ENCODE measurements around the gene PKNOX2. TPM values are rescaled to one million over a fixed set of nuclear protein-coding genes. Genes with fewer than 3 reads are reported as not detected.

The PKNOX2 gene
- total and polyA plus RNA-seq, 2 of the 4 experiments (the other 2 are of a cell fraction), result 0.72 to 2.3 TPM

GRCh38 chr11:125304136-125304535 lies 139.6 kb downstream of the PKNOX2 start:
- Histone ChIP-seq H3K23ac (ENCODE audit: low read depth, low read length) (no peak overlapping the region), H2BK15ac (ENCODE audit: low read depth, low read length) (no peak overlapping the region), H2BK20ac (ENCODE audit: low read depth, low read length) (no peak overlapping the region), H3K9ac (ENCODE audit: low read depth, low read length) (no peak overlapping the region), H3K4ac (ENCODE audit: low read depth, low read length) (no peak overlapping the region), H2AK9ac (replicated peaks; ENCODE audit: low read depth, low read length, poor library complexity) (no peak overlapping the region), H3K36me3 (ENCODE audit: control insufficient read depth, insufficient read depth, low read length) (no peaks in the 10 kb centered on the region), H4K20me1 (ENCODE audit: insufficient read depth, low read length) (no peaks in the 10 kb centered on the region), H3K18ac (ENCODE audit: low read depth, low read length) (no peak overlapping the region), H3K27ac (ENCODE audit: insufficient read depth, low read length) (no peak overlapping the region), H4K91ac (ENCODE audit: insufficient read depth, low read depth, low read length) (no peak overlapping the region), H3K4me1 (ENCODE audit: control insufficient read depth, insufficient read depth, low read length) (peaks cover 4% of the 10 kb centered on the region; the same call in 1 of the 2 replicates), H3K79me1 (ENCODE audit: low read depth in 1 of 2, low read length in 2 of 2) (no peaks in the 10 kb centered on the region), H3K14ac (replicated peaks; ENCODE audit: low read depth, low read length) (no peak overlapping the region), H2BK5ac (ENCODE audit: low read depth, low read length, poor library complexity, severe bottlenecking) (no peak overlapping the region), H4K5ac (ENCODE audit: low read depth, low read length) (no peak overlapping the region), H3K56ac (ENCODE audit: extremely low read depth, insufficient read depth, low read length) (no peak overlapping the region), H2AK5ac (ENCODE audit: low read depth, low read length) (no peak overlapping the region), H3K9me1 (ENCODE audit: insufficient read depth, low read length) (no peaks in the 10 kb centered on the region; the same call in 1 of the 2 replicates), H2AFZ (replicated peaks; ENCODE audit: low read length, poor library complexity) (no peak overlapping the region), H3K4me3 (ENCODE audit: insufficient read depth, low read depth, low read length) (no peak overlapping the region), H3K4me2 (ENCODE audit: low read depth, low read length) (no peak overlapping the region), H3K27me3 (ENCODE audit: control insufficient read depth, insufficient read depth, low read length) (peaks cover 2% of the 10 kb centered on the region), H2BK120ac (ENCODE audit: low read depth, low read length) (no peak overlapping the region), H4K8ac (ENCODE audit: low read depth in 2 of 2, low read length in 2 of 2) (no peak overlapping the region), H3K9me3 (ENCODE audit: control insufficient read depth, insufficient read depth, low read length) (no peaks in the 10 kb centered on the region)
- intact Hi-C loops (cut with micrococcal nuclease), result no loop called here
- TF ChIP-seq POLR2A (IDR thresholded peaks at IDR 0.05; ENCODE audit: low read depth, low read length), result no peak
- no peak for TF ChIP-seq MXI1 (IDR thresholded peaks at IDR 0.05; ENCODE audit: borderline replicate concordance, low read depth, low read length)
- no peak for TF ChIP-seq RCOR1 (IDR thresholded peaks at IDR 0.05; ENCODE audit: insufficient replicate concordance, low read length)
- TF ChIP-seq FOS (IDR thresholded peaks at IDR 0.05; ENCODE audit: low read depth, low read length), result no peak
- no peak for TF ChIP-seq MAFK (IDR thresholded peaks at IDR 0.05; ENCODE audit: low read depth, low read length)
- no peak for TF ChIP-seq MAZ (IDR thresholded peaks at IDR 0.05; ENCODE audit: borderline replicate concordance, low read depth, low read length)
- ChIA-PET CTCF (interaction anchor here (1.1 kb wide), 1 partner anchor 10 kb away, joined by 3 read pairs; no protein-coding TSS in a partner anchor), POLR2A (ENCODE audit: unreplicated experiment) (no interaction called here)
- dilution Hi-C loops (cut with HindIII; ENCODE audit: low sequenced_read_pairs, unreplicated experiment), result no loop called here
- no TSS peak for BruUV-seq (replicated peaks)
- in situ Hi-C loops (cut with MboI; ENCODE audit: low sequenced_read_pairs), result no loop called here
- DNase-seq, result no peak
- ATAC-seq (ENCODE audit: low read depth), result no peak
- WGBS, 2 experiments (ENCODE audit: extremely low coverage in 2 of 2, insufficient read length in 1 of 2), result 80% methylated on average over 2 of the region's 7 CpGs; no CpG with 5 or more reads in 1 of the 2 experiments

All from IMR-90 (cell line).